GM21390 (cell line): ENCODE measurements around the gene PLPP1.

Experiments
- ATAC-seq: cut with Tn5 transposase; IDR thresholded peaks from one replicate; pipeline ENCODE4 v1.9.1; 2021; ENCODE audit not compliant: unreplicated experiment

Gene PLPP1

DNA sequence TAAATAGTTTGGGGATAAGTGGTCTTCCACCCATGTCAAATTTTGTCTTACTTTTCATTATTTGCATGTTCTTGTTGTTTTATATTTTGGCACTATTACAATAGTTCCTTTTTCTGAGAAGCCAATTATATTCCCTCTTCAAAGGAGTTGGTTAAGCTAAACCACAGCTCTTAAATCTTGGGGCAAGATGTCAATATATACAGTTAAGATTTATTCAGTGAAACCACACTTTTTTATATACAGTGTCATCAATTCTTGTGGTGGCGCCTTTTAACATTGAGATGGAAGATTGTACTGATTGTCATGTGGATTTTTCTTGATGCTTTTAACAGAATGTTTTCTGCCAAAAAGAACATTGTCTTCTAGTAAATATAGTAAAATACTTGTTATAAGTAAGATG lies 122.9 kb downstream of the PLPP1 start:
- ATAC-seq, result no peak

GRCh38 chr5:55410845-55411244 lies 123.9 kb downstream of the PLPP1 start:
- no peak for ATAC-seq

DNA sequence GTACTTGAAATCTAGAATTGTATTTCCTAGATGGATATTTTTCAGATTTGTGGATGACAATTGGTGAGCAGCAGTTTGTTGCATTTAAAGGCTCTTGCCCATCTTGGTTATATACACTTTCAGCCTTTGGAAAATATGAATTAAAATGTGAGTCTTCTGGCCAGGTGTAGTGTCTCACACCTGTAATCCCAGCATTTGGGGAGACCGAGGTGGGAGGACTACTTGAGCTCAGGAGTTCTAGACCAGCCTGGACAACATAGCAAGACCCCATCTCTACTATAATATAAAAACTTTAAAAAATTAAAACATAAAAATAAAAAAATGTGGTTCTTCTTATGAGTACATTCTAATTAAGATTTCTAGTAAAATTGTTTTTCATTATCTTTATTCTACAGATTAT lies 125.0 kb downstream of the PLPP1 start:
- ATAC-seq, result no peak

GRCh38 chr5:55407984-55408383 lies 126.8 kb downstream of the PLPP1 start:
- ATAC-seq, result no peak

- no peak for ATAC-seq
These were observed 127.6 kb downstream of the PLPP1 start for GRCh38 chr5:55407059-55407684.

GRCh38 chr5:55406292-55406691 lies 128.5 kb downstream of the PLPP1 start:
- no peak for ATAC-seq

DNA sequence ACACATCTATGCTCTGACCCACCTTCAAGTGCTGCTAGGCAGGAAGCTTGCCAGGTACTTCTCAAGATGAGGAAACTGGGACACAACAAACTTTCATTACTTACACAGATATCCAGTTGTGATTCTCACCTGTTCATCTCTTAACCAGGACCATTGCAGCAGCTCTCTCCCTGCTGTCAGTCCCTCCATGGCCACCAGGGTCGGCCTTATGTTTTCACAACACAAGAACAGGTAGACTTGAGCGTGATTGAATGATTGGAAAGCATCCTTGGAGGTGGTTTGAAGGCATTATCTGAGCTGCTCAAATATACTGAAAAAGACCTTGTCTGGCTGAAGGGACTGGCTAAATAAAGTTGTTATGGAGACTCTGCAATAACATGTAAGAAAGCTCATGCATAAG lies 132.6 kb downstream of the PLPP1 start:
- ATAC-seq, result no peak

DNA sequence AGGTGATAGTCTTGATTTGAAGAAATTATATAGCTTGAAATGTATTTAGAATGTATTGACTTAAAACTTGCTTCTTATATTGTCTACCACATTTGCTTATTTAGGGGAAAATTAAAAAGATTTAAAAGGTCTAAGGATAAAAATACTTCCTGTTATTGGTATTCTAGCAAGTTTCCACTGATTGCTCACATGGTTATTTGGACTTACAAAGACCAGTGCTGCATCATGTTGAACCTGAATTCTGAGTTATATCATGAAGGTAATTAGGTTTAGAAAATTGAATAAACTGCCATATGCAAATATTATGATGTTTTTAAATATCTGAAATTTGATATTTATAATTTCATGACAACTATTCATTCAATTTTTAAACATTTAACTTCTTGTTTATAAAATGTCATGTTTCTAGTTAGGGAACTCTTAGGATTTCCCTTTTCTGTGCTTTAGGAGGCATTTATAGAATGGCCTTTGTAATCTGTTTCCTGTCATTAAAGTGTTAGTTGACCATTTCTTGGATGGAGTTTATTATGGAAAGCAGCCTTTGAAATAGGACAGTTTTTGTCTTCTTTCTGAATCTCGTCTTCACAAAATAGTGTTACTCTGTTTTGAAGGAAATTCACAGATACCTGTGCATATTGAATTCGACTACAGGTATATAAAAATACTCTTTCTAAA lies 141.1 kb downstream of the PLPP1 start:
- ATAC-seq, result no peak

GRCh38 chr5:55392669-55393068 lies 142.1 kb downstream of the PLPP1 start:
- ATAC-seq, result no peak

DNA sequence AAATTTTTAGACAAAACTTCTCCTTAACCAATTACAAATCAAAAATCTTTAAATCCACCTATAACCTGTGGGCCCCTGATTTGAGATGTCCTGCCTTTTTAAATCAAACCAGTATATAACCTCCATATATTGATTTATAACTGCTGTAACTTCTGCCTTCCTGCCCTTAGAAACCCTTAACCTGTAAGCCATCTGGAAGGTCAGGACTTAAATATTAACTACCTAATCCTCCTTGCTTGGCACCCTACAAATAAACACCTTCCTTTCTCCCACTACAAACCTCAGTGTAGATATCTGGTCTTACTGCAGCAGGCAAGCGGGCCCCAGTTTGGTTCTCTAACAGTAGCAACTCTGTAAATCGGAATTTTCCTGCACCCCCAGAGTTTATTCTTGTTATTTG lies 143.1 kb downstream of the PLPP1 start:
- ATAC-seq, result no peak

GRCh38 chr5:55387865-55388264 lies 146.9 kb downstream of the PLPP1 start:
- ATAC-seq, result no peak

GRCh38 chr5:55386356-55386755 lies 148.4 kb downstream of the PLPP1 start:
- ATAC-seq, result no peak

DNA sequence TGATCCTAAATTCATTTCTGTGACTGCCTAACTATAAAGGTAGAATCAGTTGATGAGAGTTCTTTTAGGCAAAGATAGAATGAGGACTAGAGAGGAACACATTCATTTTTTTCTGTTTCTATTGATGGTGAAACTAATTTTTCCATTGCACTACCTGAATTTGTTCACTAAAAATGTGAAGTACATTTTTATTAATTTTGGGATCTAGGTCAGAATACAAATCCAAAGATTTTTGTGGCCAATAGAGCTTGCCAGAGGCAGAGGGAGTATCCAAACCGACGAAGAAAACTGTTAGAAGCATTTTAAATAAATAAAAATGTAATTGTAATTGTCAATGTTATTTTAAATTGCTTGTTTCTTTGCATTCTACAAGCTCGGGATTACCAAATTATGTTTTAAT lies 148.9 kb downstream of the PLPP1 start:
- ATAC-seq, result no peak

- ATAC-seq, result no peak
These were observed 149.5 kb downstream of the PLPP1 start for GRCh38 chr5:55385227-55385626.

DNA sequence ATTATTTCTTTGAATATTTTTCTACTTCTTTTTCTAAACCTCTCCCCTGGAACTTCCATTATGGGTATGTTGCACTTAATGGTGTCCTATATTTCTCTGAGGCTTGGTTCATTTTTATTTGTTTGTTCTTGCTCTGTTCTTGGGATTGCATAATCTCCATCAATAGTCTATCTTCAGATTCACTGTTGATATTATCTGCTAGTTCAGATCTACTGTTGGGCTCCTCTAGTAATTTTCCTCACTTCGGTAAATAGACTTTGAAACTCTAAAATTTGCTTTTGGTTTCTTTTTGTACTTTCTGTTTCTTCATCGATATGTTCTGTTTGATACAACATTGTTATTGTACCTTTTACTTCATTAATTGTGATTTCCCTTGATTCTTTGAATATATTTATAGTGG lies 150.7 kb downstream of the PLPP1 start:
- no peak for ATAC-seq

DNA sequence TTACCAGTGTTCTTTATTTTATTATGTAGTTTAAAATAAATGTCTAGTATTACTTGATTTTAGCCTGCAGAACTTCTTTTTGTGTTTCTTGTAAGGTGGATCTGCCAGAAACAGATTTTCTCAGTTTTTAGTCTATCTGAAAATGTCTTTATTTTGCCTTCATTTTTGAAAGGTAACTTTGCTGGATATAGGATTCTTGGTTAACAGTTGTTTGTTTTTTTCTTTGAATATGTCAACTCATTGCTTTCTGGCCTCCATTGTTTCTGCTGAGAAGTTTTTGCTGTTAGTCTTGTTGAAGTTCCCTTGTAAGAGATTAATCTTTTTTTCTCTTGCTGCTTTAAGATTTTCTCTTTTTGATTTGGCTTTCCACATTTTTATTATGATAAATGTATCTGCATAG lies 151.5 kb downstream of the PLPP1 start:
- ATAC-seq, result no peak

- ATAC-seq, result no peak
These were observed 157.0 kb downstream of the PLPP1 start for GRCh38 chr5:55377810-55378209.
